BJ (cell line): ENCODE measurements around the gene RGMA. TPM values are rescaled to one million over a fixed set of nuclear protein-coding genes. Genes with fewer than 3 reads are reported as not detected.

Source experiments
- CTCF ChIA-PET: fragments of 350-600 bp; formaldehyde crosslinking; extraction: SDS; loops from one replicate; lab custom pipeline; 2021; ENCODE audit warnings: antibody characterized with exemption, inconsistent platforms; lab: Yijun Ruan, JAX
- POLR2A ChIA-PET: fragments of 300-600 bp; sonication (Branson Sonifier 250); formaldehyde crosslinking; extraction: SDS; loops from one replicate; lab custom pipeline; 2021; ENCODE audit warnings: antibody characterized with exemption; lab: Charles Lee
- DNase-seq: peaks from one replicate; pipeline ENCODE4 v3.0.0-alpha.2; 2011; ENCODE audit warnings: low read depth
- H3K27me3 ChIP-seq: 2 replicates; pipeline ENCODE4 v1.6.0; 2011; ENCODE audit warnings: low read length; ENCODE audit not compliant: control insufficient read depth, insufficient read depth
- H3K36me3 ChIP-seq: 2 replicates; pipeline ENCODE4 v1.5.1; 2011; ENCODE audit warnings: low read length; ENCODE audit not compliant: control insufficient read depth, insufficient read depth
- H3K4me3 ChIP-seq: 2 replicates; pipeline ENCODE4 v1.5.1; 2011; ENCODE audit warnings: low read depth, mild to moderate bottlenecking, control low read depth, low read length
- polyA plus RNA-seq: library from polyadenylated mRNA; depleted of rRNA; stranded (reverse); fragments of >200 nt; gene quantifications from 2 replicates; pipeline ENCODE4 v1.2.3, GENCODE V29; 2011
- TF ChIP-seq, protein P1 (sequence below): IDR thresholded peaks from 2 replicates; pipeline ENCODE4 v1.5.1; 2011; ENCODE audit warnings: low read depth, mild to moderate bottlenecking, control low read depth, inconsistent platforms, low read length, moderate library complexity; ENCODE audit not compliant: insufficient read depth

The RGMA gene
- polyA plus RNA-seq, 1 experiment = 0.34 TPM

GRCh38 chr15:93109336-93110102, 20.5 kb upstream of the RGMA start:
- TF ChIP-seq, protein P1, sequence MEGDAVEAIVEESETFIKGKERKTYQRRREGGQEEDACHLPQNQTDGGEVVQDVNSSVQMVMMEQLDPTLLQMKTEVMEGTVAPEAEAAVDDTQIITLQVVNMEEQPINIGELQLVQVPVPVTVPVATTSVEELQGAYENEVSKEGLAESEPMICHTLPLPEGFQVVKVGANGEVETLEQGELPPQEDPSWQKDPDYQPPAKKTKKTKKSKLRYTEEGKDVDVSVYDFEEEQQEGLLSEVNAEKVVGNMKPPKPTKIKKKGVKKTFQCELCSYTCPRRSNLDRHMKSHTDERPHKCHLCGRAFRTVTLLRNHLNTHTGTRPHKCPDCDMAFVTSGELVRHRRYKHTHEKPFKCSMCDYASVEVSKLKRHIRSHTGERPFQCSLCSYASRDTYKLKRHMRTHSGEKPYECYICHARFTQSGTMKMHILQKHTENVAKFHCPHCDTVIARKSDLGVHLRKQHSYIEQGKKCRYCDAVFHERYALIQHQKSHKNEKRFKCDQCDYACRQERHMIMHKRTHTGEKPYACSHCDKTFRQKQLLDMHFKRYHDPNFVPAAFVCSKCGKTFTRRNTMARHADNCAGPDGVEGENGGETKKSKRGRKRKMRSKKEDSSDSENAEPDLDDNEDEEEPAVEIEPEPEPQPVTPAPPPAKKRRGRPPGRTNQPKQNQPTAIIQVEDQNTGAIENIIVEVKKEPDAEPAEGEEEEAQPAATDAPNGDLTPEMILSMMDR = no peak
- CTCF ChIA-PET = no interaction called here
- H3K36me3 ChIP-seq = no peaks in the 10 kb centered on the region
- H3K27me3 ChIP-seq = no peaks in the 10 kb centered on the region
- DNase-seq = no peak
- no peak overlapping the region for H3K4me3 ChIP-seq
- POLR2A ChIA-PET = no interaction called here

- DNase-seq = no peak
- no peaks in the 10 kb centered on the region for H3K27me3 ChIP-seq
- ChIA-PET CTCF (interaction anchor here (1.2 kb wide), 1 partner anchor 310 kb away, joined by 4 read pairs; no protein-coding TSS in a partner anchor), POLR2A (no interaction called here)
- TF ChIP-seq, protein P1 = no peak
- H3K4me3 ChIP-seq = no peak overlapping the region
- no peaks in the 10 kb centered on the region for H3K36me3 ChIP-seq
These were observed 18.6 kb upstream of the RGMA start for GRCh38 chr15:93107646-93108045.

DNA sequence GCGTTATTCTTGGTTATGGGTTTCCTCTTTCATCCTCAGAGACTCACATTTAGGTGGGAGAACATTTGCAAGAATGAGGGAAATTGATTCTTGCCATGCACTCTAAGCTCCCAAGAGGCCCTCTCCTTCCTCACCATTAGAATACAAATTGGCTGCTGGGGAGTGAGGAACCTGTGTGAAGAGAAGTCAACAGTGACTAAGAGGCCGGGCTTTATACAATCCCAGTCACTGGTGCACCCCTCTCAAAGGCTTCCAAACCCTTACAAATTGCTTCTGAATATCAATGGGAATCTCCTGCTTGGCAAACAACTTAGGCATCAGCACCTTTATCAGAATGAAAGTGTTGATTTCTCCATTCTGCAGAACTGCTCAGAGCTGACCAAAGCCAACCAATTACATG, 16.5 kb upstream of the RGMA start:
- Histone ChIP-seq H3K36me3 (no peaks in the 10 kb centered on the region), H3K4me3 (no peak overlapping the region), H3K27me3 (no peaks in the 10 kb centered on the region)
- ChIA-PET POLR2A (no interaction called here), CTCF (interaction anchor here (1.0 kb wide), 1 partner anchor 1014 kb away, joined by 3 read pairs; no protein-coding TSS in a partner anchor)
- no peak for DNase-seq
- TF ChIP-seq, protein P1 = no peak

DNA sequence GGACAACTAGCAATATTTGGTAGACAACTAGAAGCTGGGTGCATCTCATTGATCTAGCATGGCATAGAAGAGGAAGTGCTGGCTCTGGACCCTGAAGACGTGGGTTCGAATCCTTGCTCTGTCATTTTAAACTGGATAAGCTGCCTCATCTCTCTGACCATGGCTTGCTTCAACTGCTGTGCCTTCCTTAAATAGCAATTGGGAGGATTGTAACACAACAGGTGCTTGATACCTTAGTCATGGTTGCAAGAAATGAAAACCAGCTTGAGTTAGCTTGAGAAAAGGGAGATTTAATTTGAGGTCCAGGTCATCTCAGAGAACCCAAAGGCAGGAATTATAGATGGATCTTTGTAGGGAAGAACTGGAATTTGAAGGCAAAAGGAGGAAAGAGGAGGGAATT, 14.8 kb upstream of the RGMA start:
- Histone ChIP-seq H3K27me3 (no peaks in the 10 kb centered on the region), H3K36me3 (no peaks in the 10 kb centered on the region), H3K4me3 (no peak overlapping the region)
- CTCF ChIA-PET = interaction anchor here (1.5 kb wide), 1 partner anchor 16 kb away, joined by 4 read pairs; no protein-coding TSS in a partner anchor
- TF ChIP-seq, protein P1 = no peak
- DNase-seq = no peak
- POLR2A ChIA-PET = no interaction called here

GRCh38 chr15:93102211-93102610, 13.2 kb upstream of the RGMA start:
- H3K4me3 ChIP-seq = no peak overlapping the region
- no peaks in the 10 kb centered on the region for H3K36me3 ChIP-seq
- DNase-seq = no peak
- H3K27me3 ChIP-seq = no peaks in the 10 kb centered on the region
- CTCF ChIA-PET = interaction anchor here (0.6 kb wide), 1 partner anchor 8 kb away, joined by 3 read pairs; no protein-coding TSS in a partner anchor
- POLR2A ChIA-PET = no interaction called here
- TF ChIP-seq, protein P1 = no peak
